NOMO-1 treated with dmso at 0.1 percent for 144 hours (cell line): ENCODE results near the gene YTHDC2.

Source experiments
- DNase-seq: peaks from one replicate; lab custom pipeline; 2025; ENCODE audit not compliant: unreplicated experiment; lab: John Stamatoyannopoulos, UW

Gene YTHDC2

GRCh38 chr5:113519412-113519811 is 5.9 kb downstream of the YTHDC2 start:
- DNase-seq, result no peak

- DNase-seq, result no peak
These were observed 6.9 kb downstream of the YTHDC2 start for GRCh38 chr5:113520429-113520828.

GRCh38 chr5:113520899-113521298 is 7.4 kb downstream of the YTHDC2 start:
- no peak for DNase-seq

GRCh38 chr5:113523168-113523567 is 9.7 kb downstream of the YTHDC2 start:
- no peak for DNase-seq

GRCh38 chr5:113524927-113525326 is 11.4 kb downstream of the YTHDC2 start:
- peak; percentile 47 for DNase-seq

- no peak for DNase-seq
These were observed 12.9 kb downstream of the YTHDC2 start for GRCh38 chr5:113526421-113526820.

- no peak for DNase-seq
These were observed 14.3 kb downstream of the YTHDC2 start for GRCh38 chr5:113527746-113528145.

- DNase-seq, result no peak
These were observed 18.1 kb downstream of the YTHDC2 start for GRCh38 chr5:113531481-113532159.

- no peak for DNase-seq
These were observed 24.8 kb downstream of the YTHDC2 start for GRCh38 chr5:113538313-113538712.

- DNase-seq, result peak; percentile 52
These were observed 33.2 kb downstream of the YTHDC2 start for GRCh38 chr5:113546703-113547183.

- DNase-seq, result no peak
These were observed 34.9 kb downstream of the YTHDC2 start for GRCh38 chr5:113548396-113548795.

GRCh38 chr5:113552137-113552536 is 38.6 kb downstream of the YTHDC2 start:
- peak; percentile 3 for DNase-seq

- no peak for DNase-seq
These were observed 39.1 kb downstream of the YTHDC2 start for GRCh38 chr5:113552620-113553019.

- DNase-seq, result no peak
These were observed 49.4 kb downstream of the YTHDC2 start for GRCh38 chr5:113562828-113563400.

GRCh38 chr5:113569396-113569795 is 55.9 kb downstream of the YTHDC2 start:
- no peak for DNase-seq

- DNase-seq, result no peak
These were observed 59.2 kb downstream of the YTHDC2 start for GRCh38 chr5:113572716-113573115.

- no peak for DNase-seq
These were observed 60.9 kb downstream of the YTHDC2 start for GRCh38 chr5:113574417-113574816.

GRCh38 chr5:113575074-113575473 is 61.6 kb downstream of the YTHDC2 start:
- no peak for DNase-seq

GRCh38 chr5:113578091-113578490 is 64.6 kb downstream of the YTHDC2 start:
- no peak for DNase-seq

GRCh38 chr5:113581388-113581787 is 67.9 kb downstream of the YTHDC2 start:
- DNase-seq, result no peak

- DNase-seq, result no peak
These were observed 84.7 kb downstream of the YTHDC2 start for GRCh38 chr5:113598150-113598549.

- DNase-seq, result no peak
These were observed 85.4 kb downstream of the YTHDC2 start for GRCh38 chr5:113598926-113599325.
